Activated CD8-positive, alpha-beta memory T cell treated with anti-CD3 and anti-CD28 coated beads for 24 hours (primary cell): ENCODE results near the gene CAPSL.
"Not testable (repeated sequence)": the region's sequence is repeated elsewhere in the genome, so short reads cannot be mapped to it uniquely, and the experiment has no call there.

Experiments
- DNase-seq: peaks from one replicate; pipeline ENCODE4 v3.0.0-alpha.2; 2020

CAPSL gene

GRCh38 chr5:35938568-35939227 lies at the start of gene CAPSL:
Gene CAPSL (minus strand): TSS chr5:35938622. CDS start chr5:35921120, 17,502 bp downstream.
- DNase-seq: no peak

GRCh38 chr5:35987776-35988175 lies 49.4 kb upstream of the CAPSL start:
- no peak for DNase-seq

- no peak for DNase-seq
Measured at GRCh38 chr5:35979715-35980114, 41.3 kb upstream of the CAPSL start.

GRCh38 chr5:35976859-35977258 lies 38.4 kb upstream of the CAPSL start:
- DNase-seq: not testable (repeated sequence)

- no peak for DNase-seq
Measured at GRCh38 chr5:35974570-35974969, 36.1 kb upstream of the CAPSL start.

GRCh38 chr5:35971878-35972210 lies 33.4 kb upstream of the CAPSL start:
- DNase-seq: no peak

GRCh38 chr5:35971186-35971877 lies 32.9 kb upstream of the CAPSL start:
- no peak for DNase-seq

GRCh38 chr5:35963381-35963843 lies 25.0 kb upstream of the CAPSL start:
- DNase-seq: no peak

GRCh38 chr5:35960328-35960727 lies 21.9 kb upstream of the CAPSL start:
- DNase-seq: no peak

GRCh38 chr5:35956429-35956828 lies 18.0 kb upstream of the CAPSL start:
- DNase-seq: no peak

GRCh38 chr5:35954175-35954574 lies 15.8 kb upstream of the CAPSL start:
- no peak for DNase-seq

GRCh38 chr5:35947085-35947484 lies 8.7 kb upstream of the CAPSL start:
- DNase-seq: no peak

GRCh38 chr5:35939639-35940038 lies 1.2 kb upstream of the CAPSL start:
- DNase-seq: no peak

- peak; percentile 80 for DNase-seq
Measured at GRCh38 chr5:35926389-35927051, 11.9 kb downstream of the CAPSL start.

GRCh38 chr5:35924950-35925722 lies 13.3 kb downstream of the CAPSL start:
- peak; percentile 92 for DNase-seq

GRCh38 chr5:35924122-35924949 lies 14.1 kb downstream of the CAPSL start:
- DNase-seq: peak; percentile 64

- DNase-seq: no peak
Measured at GRCh38 chr5:35922468-35922867, 16.0 kb downstream of the CAPSL start.

- DNase-seq: no peak
Measured at GRCh38 chr5:35921930-35922329, 16.5 kb downstream of the CAPSL start.

- no peak for DNase-seq
Measured at GRCh38 chr5:35920890-35921289, 17.5 kb downstream of the CAPSL start.

GRCh38 chr5:35919191-35919590 lies 19.2 kb downstream of the CAPSL start:
- DNase-seq: no peak

- no peak for DNase-seq
Measured at GRCh38 chr5:35908814-35909213, 29.6 kb downstream of the CAPSL start.

- DNase-seq: no peak
Measured at GRCh38 chr5:35908228-35908627, 30.2 kb downstream of the CAPSL start.
